Adrenal gland (tissue), 5 donors: Measurements from ENCODE around the gene AHR.

ENCODE experiments used
- POLR2A ChIP-seq, 2 donors: fragments of 450-650 bp; IDR thresholded peaks; one replicate each; pipeline ENCODE4 v1.6.1; 2017; ENCODE audit warnings: antibody characterized with exemption in 2 of 2, mild to moderate bottlenecking in 2 of 2, moderate library complexity in 1 of 2
- TF ChIP-seq, protein P1 (sequence below), 6 experiments: fragments of 450-650 bp in 4 of 6; fragments of 200-600 bp in 2 of 6; sonication (generic) in 1 of 6; IDR thresholded peaks; 1 replicate in 5 of 6; 2 replicates in 1 of 6; pipeline versions ENCODE4 v1.5.1 to v1.8.0; 2016 to 2021; ENCODE audit warnings: antibody characterized with exemption in 6 of 6, mild to moderate bottlenecking in 2 of 6, moderate library complexity in 1 of 6
- donor health status: DM: no; HTN: no; CAD: no.

GRCh38 chr7:17325364-17325763 is 26.9 kb downstream of the AHR start:
- TF ChIP-seq, protein P1, sequence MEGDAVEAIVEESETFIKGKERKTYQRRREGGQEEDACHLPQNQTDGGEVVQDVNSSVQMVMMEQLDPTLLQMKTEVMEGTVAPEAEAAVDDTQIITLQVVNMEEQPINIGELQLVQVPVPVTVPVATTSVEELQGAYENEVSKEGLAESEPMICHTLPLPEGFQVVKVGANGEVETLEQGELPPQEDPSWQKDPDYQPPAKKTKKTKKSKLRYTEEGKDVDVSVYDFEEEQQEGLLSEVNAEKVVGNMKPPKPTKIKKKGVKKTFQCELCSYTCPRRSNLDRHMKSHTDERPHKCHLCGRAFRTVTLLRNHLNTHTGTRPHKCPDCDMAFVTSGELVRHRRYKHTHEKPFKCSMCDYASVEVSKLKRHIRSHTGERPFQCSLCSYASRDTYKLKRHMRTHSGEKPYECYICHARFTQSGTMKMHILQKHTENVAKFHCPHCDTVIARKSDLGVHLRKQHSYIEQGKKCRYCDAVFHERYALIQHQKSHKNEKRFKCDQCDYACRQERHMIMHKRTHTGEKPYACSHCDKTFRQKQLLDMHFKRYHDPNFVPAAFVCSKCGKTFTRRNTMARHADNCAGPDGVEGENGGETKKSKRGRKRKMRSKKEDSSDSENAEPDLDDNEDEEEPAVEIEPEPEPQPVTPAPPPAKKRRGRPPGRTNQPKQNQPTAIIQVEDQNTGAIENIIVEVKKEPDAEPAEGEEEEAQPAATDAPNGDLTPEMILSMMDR (IDR thresholded peaks at IDR 0.05) = no peak
- TF ChIP-seq POLR2A (IDR thresholded peaks at IDR 0.05) = no peak
